Measurements from ENCODE around the gene ATG9A.

- TF ChIP-seq, protein P1, sequence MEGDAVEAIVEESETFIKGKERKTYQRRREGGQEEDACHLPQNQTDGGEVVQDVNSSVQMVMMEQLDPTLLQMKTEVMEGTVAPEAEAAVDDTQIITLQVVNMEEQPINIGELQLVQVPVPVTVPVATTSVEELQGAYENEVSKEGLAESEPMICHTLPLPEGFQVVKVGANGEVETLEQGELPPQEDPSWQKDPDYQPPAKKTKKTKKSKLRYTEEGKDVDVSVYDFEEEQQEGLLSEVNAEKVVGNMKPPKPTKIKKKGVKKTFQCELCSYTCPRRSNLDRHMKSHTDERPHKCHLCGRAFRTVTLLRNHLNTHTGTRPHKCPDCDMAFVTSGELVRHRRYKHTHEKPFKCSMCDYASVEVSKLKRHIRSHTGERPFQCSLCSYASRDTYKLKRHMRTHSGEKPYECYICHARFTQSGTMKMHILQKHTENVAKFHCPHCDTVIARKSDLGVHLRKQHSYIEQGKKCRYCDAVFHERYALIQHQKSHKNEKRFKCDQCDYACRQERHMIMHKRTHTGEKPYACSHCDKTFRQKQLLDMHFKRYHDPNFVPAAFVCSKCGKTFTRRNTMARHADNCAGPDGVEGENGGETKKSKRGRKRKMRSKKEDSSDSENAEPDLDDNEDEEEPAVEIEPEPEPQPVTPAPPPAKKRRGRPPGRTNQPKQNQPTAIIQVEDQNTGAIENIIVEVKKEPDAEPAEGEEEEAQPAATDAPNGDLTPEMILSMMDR (IDR thresholded peaks at IDR 0.05): no peak
- TF ChIP-seq POLR2A (IDR thresholded peaks at IDR 0.05): peak in 2 of 4 donors; percentile 34 to 42
These were observed 18.5 kb upstream of the ATG9A start for GRCh38 chr2:219247678-219248642.
